ENCODE data around the gene LAMA5.

DNA sequence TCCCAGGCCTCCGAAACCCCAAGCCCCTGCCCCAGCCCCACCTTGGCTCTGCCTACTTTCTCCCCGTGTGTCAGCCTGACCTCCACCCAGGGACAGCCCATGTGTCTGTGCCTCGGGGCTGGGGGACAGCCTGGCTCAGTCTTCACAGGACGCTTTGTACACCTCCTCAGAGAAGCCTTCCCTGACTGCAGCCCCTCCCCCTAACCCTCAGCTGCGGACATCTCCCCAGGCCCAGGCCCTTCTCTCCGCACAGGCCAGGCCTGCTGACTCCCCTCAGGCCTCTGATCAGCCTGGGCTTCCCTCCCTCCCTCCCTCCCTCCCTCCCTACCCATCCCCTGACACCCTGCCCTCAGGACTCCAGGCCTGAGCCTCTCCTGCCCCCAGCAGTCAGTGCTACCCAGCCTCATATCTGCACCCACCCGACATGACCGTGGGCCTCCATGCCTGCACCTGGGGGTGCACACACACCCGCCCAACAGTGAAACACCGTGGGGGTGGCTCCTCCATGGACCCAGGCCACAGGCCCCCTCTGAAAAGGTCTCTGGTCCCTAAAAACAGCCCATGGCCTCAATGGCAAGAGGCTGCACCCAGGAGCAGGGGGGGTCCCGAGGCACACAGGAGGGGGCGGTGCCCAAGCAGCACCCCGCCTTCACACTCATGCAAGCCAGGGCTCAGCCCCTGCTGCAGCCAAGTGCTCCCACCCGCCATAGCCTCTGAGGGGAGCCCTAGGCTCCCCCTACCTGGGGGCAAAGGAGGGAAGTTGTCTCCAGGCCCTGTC, 12.9 kb downstream of the LAMA5 start:
- TF ChIP-seq CTCF (IDR thresholded peaks at IDR 0.05), result no peak
- TF ChIP-seq EZH2 (IDR thresholded peaks at IDR 0.05), result no peak

All from neural progenitor cell (in vitro differentiated cells).